Fibroblast of lung (primary cell): ENCODE measurements around the gene UQCRQ. TPM values are rescaled to one million over a fixed set of nuclear protein-coding genes. Genes with fewer than 3 reads are reported as not detected.

ENCODE experiments used
- DNase-seq, 2 donors: peaks; one replicate each; pipeline versions ENCODE4 v3.0.0 to v3.0.0-alpha.2; 2010; ENCODE audit warnings: low read depth in 2 of 2
- H2AFZ ChIP-seq: 2 replicates; pipeline ENCODE4 v1.5.1; 2012; ENCODE audit warnings: low read length, control low read depth, inconsistent platforms
- H3K27ac ChIP-seq: 2 replicates; pipeline ENCODE4 v1.5.1; 2011; ENCODE audit warnings: low read length, control low read depth; ENCODE audit not compliant: insufficient read depth
- H3K27me3 ChIP-seq: 2 replicates; pipeline ENCODE4 v1.5.1; 2011; ENCODE audit warnings: mild to moderate bottlenecking, low read length; ENCODE audit not compliant: control insufficient read depth, insufficient read depth
- H3K36me3 ChIP-seq: 2 replicates; pipeline ENCODE4 v1.5.1; 2011; ENCODE audit warnings: low read length; ENCODE audit not compliant: control insufficient read depth, insufficient read depth
- H3K4me1 ChIP-seq: 2 replicates; pipeline ENCODE4 v1.5.1; 2011; ENCODE audit warnings: low read length; ENCODE audit not compliant: control insufficient read depth, insufficient read depth; ENCODE audit errors: extremely low read depth
- H3K4me2 ChIP-seq: 2 replicates; pipeline ENCODE4 v1.5.1; 2011; ENCODE audit warnings: low read length, control low read depth; ENCODE audit not compliant: insufficient read depth; ENCODE audit errors: extremely low read depth
- H3K4me3 ChIP-seq, 4 experiments: fragments of 200-600 bp in 1 of 4; sonication (generic) in 1 of 4; replicated peaks in 1 of 4; 2 replicates each; pipeline ENCODE4 v1.5.1; 2011 to 2016; ENCODE audit warnings: low read length in 4 of 4, low read depth in 3 of 4, mild to moderate bottlenecking in 3 of 4, control low read depth in 2 of 4, inconsistent platforms in 1 of 4, mixed read lengths in 1 of 4; ENCODE audit not compliant: insufficient read depth in 1 of 4; ENCODE audit errors: control extremely low read depth in 1 of 4
- H3K79me2 ChIP-seq: 2 replicates; pipeline ENCODE4 v1.5.1; 2012; ENCODE audit warnings: mild to moderate bottlenecking, low read length, inconsistent platforms; ENCODE audit not compliant: control insufficient read depth, insufficient read depth
- H3K9ac ChIP-seq: 2 replicates; pipeline ENCODE4 v1.5.1; 2011; ENCODE audit warnings: mild to moderate bottlenecking, low read length, control low read depth; ENCODE audit not compliant: insufficient read depth
- H3K9me3 ChIP-seq: 2 replicates; pipeline ENCODE4 v1.5.1; 2012; ENCODE audit warnings: low read depth, low read length; ENCODE audit not compliant: control insufficient read depth, insufficient read depth
- H4K20me1 ChIP-seq: 2 replicates; pipeline ENCODE4 v1.5.1; 2011; ENCODE audit warnings: low read length; ENCODE audit not compliant: control insufficient read depth, insufficient read depth; ENCODE audit errors: extremely low read depth
- EZH2 ChIP-seq: IDR thresholded peaks from 2 replicates; pipeline ENCODE4 v1.5.1; 2012; ENCODE audit warnings: low read length, control low read depth, mild to moderate bottlenecking; ENCODE audit errors: missing control alignments
- polyA plus RNA-seq, 2 donors: library from polyadenylated mRNA; depleted of rRNA in 1 of 2; stranded (reverse) in 1 of 2; unstranded in 1 of 2; fragments of >200 nt; gene quantifications; 2 replicates each; pipeline ENCODE4 v1.2.1, GENCODE V29; 2011 to 2012; ENCODE audit warnings: missing spikeins in 1 of 2
- total RNA-seq: library from RNA; depleted of rRNA; stranded (reverse); fragments of >200 nt; gene quantifications from 2 replicates; pipeline ENCODE4 v1.2.1, GENCODE V29; 2014
- TF ChIP-seq, protein P1 (sequence below), 2 donors: IDR thresholded peaks in 1 of 2; conservative IDR thresholded peaks in 1 of 2; 1 replicate in 1 of 2; 2 replicates in 1 of 2; pipeline ENCODE4 v1.5.1; 2011 to 2012; ENCODE audit warnings: low read length in 2 of 2, control low read depth in 1 of 2, inconsistent platforms in 1 of 2, low read depth in 1 of 2, mild to moderate bottlenecking in 1 of 2

UQCRQ gene
- total and polyA plus RNA-seq, 2 donors (not counting 1 experiment from before 2014, with no cell fraction given) = 112 to 157 TPM

- no peak for DNase-seq
- no peaks in the 10 kb centered on the region for H3K9me3 ChIP-seq
- H2AFZ ChIP-seq = no peak overlapping the region
- no peaks in the 10 kb centered on the region for H3K36me3 ChIP-seq
- no peaks in the 10 kb centered on the region for H3K79me2 ChIP-seq
- no peak overlapping the region for H3K4me3 ChIP-seq
- H3K9ac ChIP-seq = no peak overlapping the region
- TF ChIP-seq EZH2 = no peak
- no peaks in the 10 kb centered on the region for H3K27me3 ChIP-seq
- H4K20me1 ChIP-seq = no peaks in the 10 kb centered on the region
- H3K4me1 ChIP-seq = peaks cover 6% of the 10 kb centered on the region
- no peak overlapping the region for H3K4me2 ChIP-seq
- H3K27ac ChIP-seq = no peak overlapping the region
Observed at GRCh38 chr5:132832612-132833011, 33.8 kb upstream of the UQCRQ start.

- H3K4me3 ChIP-seq = no peak overlapping the region
- no peaks in the 10 kb centered on the region for H3K9me3 ChIP-seq
- no peak overlapping the region for H3K27ac ChIP-seq
- no peak overlapping the region for H2AFZ ChIP-seq
- H3K79me2 ChIP-seq = no peaks in the 10 kb centered on the region
- TF ChIP-seq, protein P1, sequence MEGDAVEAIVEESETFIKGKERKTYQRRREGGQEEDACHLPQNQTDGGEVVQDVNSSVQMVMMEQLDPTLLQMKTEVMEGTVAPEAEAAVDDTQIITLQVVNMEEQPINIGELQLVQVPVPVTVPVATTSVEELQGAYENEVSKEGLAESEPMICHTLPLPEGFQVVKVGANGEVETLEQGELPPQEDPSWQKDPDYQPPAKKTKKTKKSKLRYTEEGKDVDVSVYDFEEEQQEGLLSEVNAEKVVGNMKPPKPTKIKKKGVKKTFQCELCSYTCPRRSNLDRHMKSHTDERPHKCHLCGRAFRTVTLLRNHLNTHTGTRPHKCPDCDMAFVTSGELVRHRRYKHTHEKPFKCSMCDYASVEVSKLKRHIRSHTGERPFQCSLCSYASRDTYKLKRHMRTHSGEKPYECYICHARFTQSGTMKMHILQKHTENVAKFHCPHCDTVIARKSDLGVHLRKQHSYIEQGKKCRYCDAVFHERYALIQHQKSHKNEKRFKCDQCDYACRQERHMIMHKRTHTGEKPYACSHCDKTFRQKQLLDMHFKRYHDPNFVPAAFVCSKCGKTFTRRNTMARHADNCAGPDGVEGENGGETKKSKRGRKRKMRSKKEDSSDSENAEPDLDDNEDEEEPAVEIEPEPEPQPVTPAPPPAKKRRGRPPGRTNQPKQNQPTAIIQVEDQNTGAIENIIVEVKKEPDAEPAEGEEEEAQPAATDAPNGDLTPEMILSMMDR (conservative IDR thresholded peaks at IDR 0.05 in 1 of 2, IDR thresholded peaks at IDR 0.05 in 1 of 2; ENCODE audit: low read depth in 1 of 2, low read length in 2 of 2) = no peak
- TF ChIP-seq EZH2 = no peak
- peaks cover 6% of the 10 kb centered on the region for H3K4me1 ChIP-seq
- no peaks in the 10 kb centered on the region for H3K36me3 ChIP-seq
- H3K4me2 ChIP-seq = no peak overlapping the region
- H3K9ac ChIP-seq = no peak overlapping the region
- no peaks in the 10 kb centered on the region for H4K20me1 ChIP-seq
- DNase-seq = no peak
- H3K27me3 ChIP-seq = no peaks in the 10 kb centered on the region
Observed at GRCh38 chr5:132834057-132834456, 32.4 kb upstream of the UQCRQ start.

DNA sequence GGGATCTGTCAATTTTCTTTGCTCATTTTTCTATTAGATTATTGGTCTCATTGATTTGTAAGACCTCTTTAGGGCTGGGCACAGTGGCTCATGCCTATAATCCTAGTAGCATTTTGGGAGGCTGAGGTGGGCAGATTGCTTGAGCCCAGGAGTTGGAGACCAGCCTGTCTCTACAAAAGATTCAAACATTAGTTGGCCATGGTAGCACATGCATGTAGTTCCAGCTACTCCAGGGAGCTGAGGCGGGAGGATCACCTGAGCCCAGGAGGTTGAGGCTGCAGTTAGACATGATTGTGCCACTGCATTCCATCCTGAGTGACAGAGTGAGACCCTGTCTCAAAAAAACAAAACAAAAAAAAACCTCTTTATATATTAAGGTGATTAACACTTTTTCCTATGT lies 29.6 kb upstream of the UQCRQ start:
- TF ChIP-seq, protein P1 (conservative IDR thresholded peaks at IDR 0.05 in 1 of 2, IDR thresholded peaks at IDR 0.05 in 1 of 2; ENCODE audit: low read depth in 1 of 2, low read length in 2 of 2) = no peak
- no peak for TF ChIP-seq EZH2
- DNase-seq = no peak
- no peaks in the 10 kb centered on the region for H3K27me3 ChIP-seq
- H3K4me3 ChIP-seq = no peak overlapping the region
- H3K27ac ChIP-seq = no peak overlapping the region
- peaks cover 13% of the 10 kb centered on the region for H3K4me1 ChIP-seq
- H3K4me2 ChIP-seq = no peak overlapping the region
- H2AFZ ChIP-seq = no peak overlapping the region
- H3K9me3 ChIP-seq = no peaks in the 10 kb centered on the region
- no peaks in the 10 kb centered on the region for H3K36me3 ChIP-seq
- no peaks in the 10 kb centered on the region for H4K20me1 ChIP-seq
- no peaks in the 10 kb centered on the region for H3K79me2 ChIP-seq
- H3K9ac ChIP-seq = no peak overlapping the region
